ENCODE measurements around the gene TNIP2.
"Not testable (repeated sequence)": the region's sequence is repeated elsewhere in the genome, so short reads cannot be mapped to it uniquely, and the experiment has no call there.

Gene TNIP2

DNA sequence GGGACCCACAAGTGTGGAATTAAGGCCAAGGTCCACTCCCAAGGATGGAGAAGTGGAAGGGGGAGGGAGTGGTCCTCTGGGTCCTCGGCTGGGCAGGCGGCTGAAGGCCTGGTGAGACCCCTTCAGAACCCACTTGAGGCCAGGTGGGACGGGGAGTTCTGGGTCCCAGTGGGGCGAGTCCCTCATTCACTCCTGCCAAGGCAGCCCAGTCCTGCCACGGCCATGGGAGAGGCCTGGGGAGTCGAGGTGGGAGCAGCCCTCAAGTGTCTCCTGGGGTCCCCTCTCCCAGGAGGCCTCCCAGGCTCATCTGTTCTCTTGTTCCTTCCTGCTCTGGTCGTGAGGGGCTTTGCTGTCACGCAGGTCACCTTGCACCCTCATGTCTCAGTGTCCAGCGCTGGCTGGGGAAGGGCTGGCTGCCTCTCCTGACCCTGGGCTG is 30.7 kb upstream of the TNIP2 start:
- DNase-seq = peak; percentile 5
- Histone ChIP-seq H3K4me1 (peaks cover 3% of the 10 kb centered on the region; the same call in 1 of the 2 replicates), H3K9me3 (no peaks in the 10 kb centered on the region), H3K4me3 (ENCODE audit: low read depth, low read length) (no peak overlapping the region), H3K36me3 (no peaks in the 10 kb centered on the region), H3K27me3 (no peaks in the 10 kb centered on the region)
- TF ChIP-seq, protein P1, sequence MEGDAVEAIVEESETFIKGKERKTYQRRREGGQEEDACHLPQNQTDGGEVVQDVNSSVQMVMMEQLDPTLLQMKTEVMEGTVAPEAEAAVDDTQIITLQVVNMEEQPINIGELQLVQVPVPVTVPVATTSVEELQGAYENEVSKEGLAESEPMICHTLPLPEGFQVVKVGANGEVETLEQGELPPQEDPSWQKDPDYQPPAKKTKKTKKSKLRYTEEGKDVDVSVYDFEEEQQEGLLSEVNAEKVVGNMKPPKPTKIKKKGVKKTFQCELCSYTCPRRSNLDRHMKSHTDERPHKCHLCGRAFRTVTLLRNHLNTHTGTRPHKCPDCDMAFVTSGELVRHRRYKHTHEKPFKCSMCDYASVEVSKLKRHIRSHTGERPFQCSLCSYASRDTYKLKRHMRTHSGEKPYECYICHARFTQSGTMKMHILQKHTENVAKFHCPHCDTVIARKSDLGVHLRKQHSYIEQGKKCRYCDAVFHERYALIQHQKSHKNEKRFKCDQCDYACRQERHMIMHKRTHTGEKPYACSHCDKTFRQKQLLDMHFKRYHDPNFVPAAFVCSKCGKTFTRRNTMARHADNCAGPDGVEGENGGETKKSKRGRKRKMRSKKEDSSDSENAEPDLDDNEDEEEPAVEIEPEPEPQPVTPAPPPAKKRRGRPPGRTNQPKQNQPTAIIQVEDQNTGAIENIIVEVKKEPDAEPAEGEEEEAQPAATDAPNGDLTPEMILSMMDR (IDR thresholded peaks at IDR 0.05; ENCODE audit: low read depth, low read length) = no peak

GRCh38 chr4:2786152-2786671 is 30.1 kb upstream of the TNIP2 start:
- TF ChIP-seq, protein P1 (IDR thresholded peaks at IDR 0.05; ENCODE audit: low read depth, low read length) = no peak
- H3K4me3 ChIP-seq (ENCODE audit: low read depth, low read length) = no peak overlapping the region
- H3K36me3 ChIP-seq = no peaks in the 10 kb centered on the region
- H3K9me3 ChIP-seq = no peaks in the 10 kb centered on the region
- no peaks in the 10 kb centered on the region for H3K27me3 ChIP-seq
- H3K4me1 ChIP-seq = peaks cover 3% of the 10 kb centered on the region; the same call in 1 of the 2 replicates
- no peak for DNase-seq

DNA sequence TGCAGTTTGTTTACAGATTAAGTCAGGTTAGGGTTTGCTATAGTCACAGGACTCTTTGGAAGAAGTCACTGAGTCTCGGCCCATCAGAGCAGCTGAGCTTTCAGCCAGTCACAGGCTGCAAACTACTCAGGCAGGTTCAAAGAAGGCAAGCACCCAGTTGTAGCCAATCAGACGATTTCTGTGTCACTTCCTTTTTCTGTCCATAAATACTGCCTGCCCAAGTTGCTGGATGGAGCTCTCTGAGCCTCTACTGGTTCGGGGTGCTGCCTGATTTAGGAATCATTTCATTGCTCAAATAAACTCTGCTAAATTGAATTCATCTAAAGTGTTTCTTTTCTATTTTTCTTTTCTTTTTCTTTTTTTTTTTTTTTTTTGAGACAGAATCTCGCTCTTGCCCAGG is 29.5 kb upstream of the TNIP2 start:
- H3K36me3 ChIP-seq = no peaks in the 10 kb centered on the region
- H3K27me3 ChIP-seq = no peaks in the 10 kb centered on the region
- H3K4me1 ChIP-seq = peaks cover 3% of the 10 kb centered on the region; the same call in 1 of the 2 replicates
- no peak overlapping the region for H3K4me3 ChIP-seq (ENCODE audit: low read depth, low read length)
- TF ChIP-seq, protein P1 (IDR thresholded peaks at IDR 0.05; ENCODE audit: low read depth, low read length) = no peak
- no peaks in the 10 kb centered on the region for H3K9me3 ChIP-seq
- no peak for DNase-seq

DNA sequence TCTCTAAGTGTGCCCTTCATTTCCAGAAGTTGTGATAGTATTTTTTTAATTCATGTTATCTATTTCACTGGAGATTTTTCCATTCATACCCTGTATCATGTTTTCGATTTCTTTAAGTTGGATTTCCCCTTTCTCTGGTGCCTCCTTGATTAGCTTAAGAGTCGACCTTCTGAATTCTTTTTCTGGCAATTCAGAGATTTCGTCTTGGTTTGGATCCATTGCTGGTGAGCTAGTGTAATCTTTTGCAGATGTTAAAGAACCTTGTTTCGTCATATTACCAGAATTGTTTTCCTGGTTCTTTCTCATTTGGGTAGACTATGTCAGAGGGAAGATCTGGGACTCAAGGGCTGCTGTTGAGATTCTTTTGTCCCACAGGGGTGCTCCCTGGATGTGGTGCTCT is 27.7 kb upstream of the TNIP2 start:
- no peak overlapping the region for H3K4me3 ChIP-seq (ENCODE audit: low read depth, low read length)
- no peaks in the 10 kb centered on the region for H3K27me3 ChIP-seq
- no peaks in the 10 kb centered on the region for H3K36me3 ChIP-seq
- DNase-seq = no peak
- TF ChIP-seq, protein P1 (IDR thresholded peaks at IDR 0.05; ENCODE audit: low read depth, low read length) = no peak
- H3K4me1 ChIP-seq = peaks cover 3% of the 10 kb centered on the region; the same call in 1 of the 2 replicates
- no peaks in the 10 kb centered on the region for H3K9me3 ChIP-seq

DNA sequence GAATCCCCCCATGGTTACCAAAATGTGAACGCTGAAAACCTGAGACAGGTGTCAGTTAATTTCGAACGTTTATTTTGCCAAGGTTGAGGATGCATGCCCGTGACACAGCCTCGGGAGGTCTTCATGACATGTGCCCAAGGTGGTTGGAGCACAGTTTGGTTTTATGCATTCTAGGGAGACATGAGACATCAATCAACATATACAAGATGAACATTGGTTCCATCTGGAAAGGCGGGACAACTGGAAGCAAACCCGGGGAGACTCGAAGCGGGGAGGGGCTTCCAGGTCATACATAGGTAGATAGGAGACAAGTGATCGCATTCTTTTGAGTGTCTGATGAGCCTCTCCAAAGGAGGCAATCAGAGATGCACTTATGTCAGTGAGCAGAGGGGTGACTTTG is 25.8 kb upstream of the TNIP2 start:
- Histone ChIP-seq H3K36me3 (no peaks in the 10 kb centered on the region), H3K9me3 (no peaks in the 10 kb centered on the region), H3K4me1 (no peaks in the 10 kb centered on the region), H3K4me3 (ENCODE audit: low read depth, low read length) (no peak overlapping the region), H3K27me3 (no peaks in the 10 kb centered on the region)
- no peak for DNase-seq
- TF ChIP-seq, protein P1 (IDR thresholded peaks at IDR 0.05; ENCODE audit: low read depth, low read length) = no peak

- H3K4me3 ChIP-seq (ENCODE audit: low read depth, low read length); H3K4me1 ChIP-seq; H3K27me3 ChIP-seq; DNase-seq; H3K9me3 ChIP-seq; H3K36me3 ChIP-seq: not testable (repeated sequence)
These were observed 24.5 kb upstream of the TNIP2 start for GRCh38 chr4:2780643-2781042.

Measured in BE2C (cell line).